K562 (cell line): Measurements from ENCODE around the gene DDX11. TPM values are rescaled to one million over a fixed set of nuclear protein-coding genes. Genes with fewer than 3 reads are reported as not detected.

Experiments used
- ATAC-seq: fragments of 200-7000 bp; cut with Tn5 transposase; 3 replicates; pipeline ENCODE4 v1.9.1; 2020; ENCODE audit warnings: moderate library complexity
- BruUV-seq: library from RNA; stranded (reverse); fragments of 400-500 nt; replicated peaks from 2 replicates; lab custom pipeline; 2021; lab: Mats Ljungman, UMichigan
- CTCF ChIA-PET: fragments of 300-600 bp; formaldehyde crosslinking; extraction: SDS; loops from one replicate; lab custom pipeline; 2021; ENCODE audit warnings: low intra/inter-chr PET ratio; lab: Yijun Ruan, JAX
- POLR2A ChIA-PET: fragments of 300-600, 350-650 bp; sonication (Branson Sonifier 250); formaldehyde crosslinking; extraction: SDS; loops from one replicate; lab custom pipeline; 2021; ENCODE audit warnings: antibody characterized with exemption, inconsistent platforms; lab: Yijun Ruan, JAX
- DNase-seq, 4 experiments: peaks; one replicate each; pipeline versions ENCODE4 v3.0.0 to v3.0.0-alpha.2; 2011 to 2018; ENCODE audit warnings: low spot score in 3 of 4, mixed read lengths in 3 of 4; ENCODE audit errors: extremely low read depth in 1 of 4
- FAIRE-seq: peaks from 2 replicates; lab custom pipeline; 2011; peaks lifted over from hg19 to GRCh38; lab: Jason Lieb, UNC
- H2AFZ ChIP-seq: 2 replicates; pipeline ENCODE4 v1.6.0; 2011; ENCODE audit warnings: low read depth, low read length, control low read depth, inconsistent platforms
- H3K27ac ChIP-seq: fragments of 200-600 bp; 3 replicates; pipeline ENCODE4 v1.8.0; 2011; ENCODE audit warnings: low read depth, mild to moderate bottlenecking, control low read depth, inconsistent platforms, low read length, moderate library complexity, mixed read lengths; ENCODE audit errors: extremely low read depth
- H3K27me3 ChIP-seq, 2 experiments: fragments of 300-600 bp in 1 of 2; 2 replicates in 1 of 2; 3 replicates in 1 of 2; pipeline versions ENCODE4 v1.6.0 to v1.8.0; 2011; ENCODE audit warnings: inconsistent platforms in 2 of 2, low read length in 2 of 2, mild to moderate bottlenecking in 1 of 2, mixed read lengths in 1 of 2, moderate library complexity in 1 of 2; ENCODE audit not compliant: control insufficient read depth in 2 of 2, insufficient read depth in 2 of 2
- H3K36me3 ChIP-seq: fragments of 300-600 bp; 3 replicates; pipeline ENCODE4 v1.8.0; 2011; ENCODE audit warnings: mild to moderate bottlenecking, low read length, inconsistent platforms; ENCODE audit not compliant: control insufficient read depth, insufficient read depth
- H3K4me1 ChIP-seq, 2 experiments: fragments of 200-600 bp in 1 of 2; replicated peaks in 1 of 2; 2 replicates in 1 of 2; 3 replicates in 1 of 2; pipeline versions ENCODE4 v1.5.1 to v1.8.0; 2011; ENCODE audit warnings: inconsistent platforms in 2 of 2, low read length in 2 of 2, mild to moderate bottlenecking in 1 of 2, mixed read lengths in 1 of 2, moderate library complexity in 1 of 2; ENCODE audit not compliant: control insufficient read depth in 2 of 2, insufficient read depth in 2 of 2
- H3K4me2 ChIP-seq: 2 replicates; pipeline ENCODE4 v1.6.1; 2011; ENCODE audit warnings: low read length, control low read depth, inconsistent platforms, mixed read lengths; ENCODE audit not compliant: insufficient read depth
- H3K4me3 ChIP-seq: fragments of 200-600 bp; sonication (generic), shearing (Covaris generic); 2 replicates; pipeline ENCODE4 v1.5.1; 2016; ENCODE audit warnings: control low read depth, inconsistent platforms
- H3K79me2 ChIP-seq: fragments of 200-600 bp; 3 replicates; pipeline ENCODE4 v1.8.0; 2011; ENCODE audit warnings: low read length, inconsistent platforms; ENCODE audit not compliant: control insufficient read depth, insufficient read depth
- H3K9ac ChIP-seq, 2 experiments: 2 replicates each; pipeline versions ENCODE4 v1.6.0 to v1.6.1; 2011; ENCODE audit warnings: low read depth in 2 of 2, low read length in 2 of 2, control low read depth in 1 of 2, inconsistent platforms in 1 of 2, mild to moderate bottlenecking in 1 of 2, mixed read lengths in 1 of 2; ENCODE audit not compliant: insufficient read depth in 1 of 2
- H3K9me1 ChIP-seq: one replicate; pipeline ENCODE4 v1.6.0; 2011; ENCODE audit warnings: inconsistent platforms, mild to moderate bottlenecking, low read length, moderate library complexity; ENCODE audit not compliant: control insufficient read depth, insufficient read depth
- H3K9me3 ChIP-seq: replicated peaks from 2 replicates; pipeline ENCODE4 v1.5.1; 2011; ENCODE audit warnings: low read depth, low read length, inconsistent platforms; ENCODE audit not compliant: control insufficient read depth, insufficient read depth
- H4K20me1 ChIP-seq: replicated peaks from 2 replicates; pipeline ENCODE4 v1.6.1; 2011; ENCODE audit warnings: low read length, inconsistent platforms, mixed read lengths; ENCODE audit not compliant: control insufficient read depth, insufficient read depth
- BMI1 ChIP-seq: fragments of 150-350 bp; IDR thresholded peaks from 2 replicates; pipeline ENCODE4 v1.6.1; 2014; ENCODE audit warnings: low read length
- CREB3L1 ChIP-seq: fragments of 450-650 bp; IDR thresholded peaks from 2 replicates; pipeline ENCODE4 v1.6.1; 2014; ENCODE audit warnings: low read depth, mild to moderate bottlenecking, moderate library complexity, borderline replicate concordance
- KAT7 ChIP-seq: sonication (generic); formaldehyde crosslinking; IDR thresholded peaks from 2 replicates; pipeline ENCODE4 v1.8.0; 2022; ENCODE audit warnings: missing genetic modification reagents, mild to moderate bottlenecking, borderline replicate concordance
- NFRKB ChIP-seq: fragments of 450-650 bp; IDR thresholded peaks from 2 replicates; pipeline ENCODE4 v1.6.1; 2016; ENCODE audit warnings: low read depth
- POLR2AphosphoS5 ChIP-seq: IDR thresholded peaks from 2 replicates; pipeline ENCODE4 v1.6.1; 2011; ENCODE audit warnings: mild to moderate bottlenecking, low read depth, low read length, moderate library complexity; ENCODE audit not compliant: control insufficient read depth, insufficient read depth
- RAD21 ChIP-seq, 2 experiments: fragments of 250-450 bp in 1 of 2; fragments of 450-650 bp in 1 of 2; sonication (Bioruptor Pico) in 1 of 2; formaldehyde crosslinking in 1 of 2; IDR thresholded peaks in 1 of 2; conservative IDR thresholded peaks in 1 of 2; 2 replicates each; pipeline versions ENCODE4 v1.4.0 to v1.8.0; 2020 to 2022; ENCODE audit warnings: mild to moderate bottlenecking in 2 of 2, moderate library complexity in 1 of 2
- SREBF2 ChIP-seq: sonication (generic); formaldehyde crosslinking; IDR thresholded peaks from 2 replicates; pipeline ENCODE4 v1.4.0; 2020; ENCODE audit warnings: mild to moderate bottlenecking, missing genetic modification reagents
- ZBTB33 ChIP-seq: sonication (generic); formaldehyde crosslinking; IDR thresholded peaks from 2 replicates; pipeline ENCODE4 v1.8.1; 2023; ENCODE audit warnings: mild to moderate bottlenecking, missing genetic modification reagents
- WGBS: fragments of 100-300 bp; shearing (Covaris generic); methylation state at CpG from one replicate; pipeline ENCODE4 v1.1.6; 2016; ENCODE audit warnings: low coverage, mixed read lengths; ENCODE audit not compliant: insufficient coverage; ENCODE audit errors: missing lambda C conversion rate; 5-methylcytosine and 5-hydroxymethylcytosine counted together
- in situ Hi-C: fragments of 300-500 bp; cut with MboI; formaldehyde crosslinking; loops from 4 replicates; pipeline ENCODE4 v1.15.0; 2018; ENCODE audit warnings: inconsistent platforms, mixed read lengths
- intact Hi-C: fragments of 100-400 bp; cut with micrococcal nuclease; formaldehyde crosslinking; loops from 2 replicates; pipeline ENCODE4 v1.14.2; 2022
- polyA plus RNA-seq, 8 experiments: library from polyadenylated mRNA; depleted of rRNA in 4 of 8; stranded (reverse) in 5 of 8; unstranded in 3 of 8; fragments of >200 nt; fragmentation: Nextera tagmentation in 2 of 8; fragmentation: Illumina TruSeq in 1 of 8; extraction: Ambion mirVana in 2 of 8; extraction: Trizol in 1 of 8; gene quantifications; 2 replicates each; pipeline versions ENCODE4 v1.2.1 to v1.2.3, GENCODE V29; 2011 to 2014; ENCODE audit warnings: inconsistent platforms in 1 of 8, missing spikeins in 1 of 8
- total RNA-seq, 7 experiments: library from RNA; depleted of rRNA in 6 of 7; stranded (reverse); fragments of >200 nt in 6 of 7; fragmentation: Illumina TruSeq in 2 of 7; extraction: Trizol in 2 of 7; gene quantifications; 2 replicates each; pipeline versions ENCODE4 v1.2.1 to v1.2.3, GENCODE V29; 2011 to 2021; ENCODE audit warnings: low replicate concordance in 1 of 7
- TF ChIP-seq, protein P1 (sequence below): fragments of 250-450 bp; sonication (Bioruptor Pico); IDR thresholded peaks from 2 replicates; pipeline ENCODE4 v1.9.0; 2021; ENCODE audit warnings: mild to moderate bottlenecking, inconsistent platforms

Gene DDX11
- total and polyA plus RNA-seq, 9 of the 15 experiments (the other 6 are each of a cell fraction or from before 2014, with no cell fraction given) = 3.6 to 93.2 (median 42.5) TPM

DNA sequence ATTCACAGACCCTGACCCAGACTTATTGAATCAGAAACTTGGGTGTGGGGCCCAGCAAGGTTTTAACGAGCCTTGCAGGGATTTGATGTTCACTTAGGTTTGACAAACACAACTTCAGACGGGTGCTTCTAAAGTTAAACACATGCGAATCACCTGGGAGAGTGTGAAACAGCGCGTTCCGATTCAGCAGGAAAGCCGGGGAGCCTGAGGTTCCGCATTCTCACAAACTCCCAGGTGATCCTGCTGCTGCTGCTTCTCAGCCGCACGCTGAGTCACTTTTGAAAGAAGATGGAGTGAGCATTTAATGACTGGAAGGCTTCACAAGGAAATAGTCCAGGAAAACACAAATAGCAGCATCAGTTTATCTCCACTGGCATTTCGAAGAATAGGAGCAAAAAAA lies 44.2 kb upstream of the DDX11 start:
- Histone ChIP-seq H3K36me3 (no peaks in the 10 kb centered on the region), H3K27me3 (peaks cover 26 to 54% of the 10 kb centered on the region in 2 experiments), H2AFZ (no peak overlapping the region), H3K9ac (no peak overlapping the region), H3K4me3 (no peak overlapping the region), H4K20me1 (no peaks in the 10 kb centered on the region), H3K79me2 (no peaks in the 10 kb centered on the region), H3K9me1 (no peaks in the 10 kb centered on the region), H3K4me2 (no peak overlapping the region), H3K27ac (no peak overlapping the region), H3K4me1 (no peaks in the 10 kb centered on the region), H3K9me3 (0 out of 2 replicates have a peak, but pooled peaks cover 1% of the 10 kb centered on the region)
- DNase-seq = no peak
- ATAC-seq = no peak
- WGBS = 7% methylated on average over 11 of the region's 11 CpGs
- FAIRE-seq = no peak
- in situ Hi-C loops = no loop called here
- no peak for TF ChIP-seq CREB3L1
- intact Hi-C loops = no loop called here
- CTCF ChIA-PET = no interaction called here
- no TSS peak for BruUV-seq
- POLR2A ChIA-PET = no interaction called here

- H3K9ac ChIP-seq = no peak overlapping the region
- no TSS peak for BruUV-seq
- no peaks in the 10 kb centered on the region for H3K79me2 ChIP-seq
- no peaks in the 10 kb centered on the region for H3K4me1 ChIP-seq
- WGBS = 2% methylated on average over 6 of the region's 6 CpGs
- H3K4me2 ChIP-seq = no peak overlapping the region
- 0 out of 2 replicates have a peak, but pooled peaks cover 1% of the 10 kb centered on the region for H3K9me3 ChIP-seq
- DNase-seq (no peak), ATAC-seq (no peak), FAIRE-seq (no peak)
- POLR2A ChIA-PET = no interaction called here
- H4K20me1 ChIP-seq = no peaks in the 10 kb centered on the region
- no peak overlapping the region for H3K27ac ChIP-seq
- in situ Hi-C loops = no loop called here
- no peak overlapping the region for H2AFZ ChIP-seq
- H3K4me3 ChIP-seq = no peak overlapping the region
- H3K9me1 ChIP-seq = no peaks in the 10 kb centered on the region
- peaks cover 26 to 55% of the 10 kb centered on the region in 2 experiments for H3K27me3 ChIP-seq
- no peaks in the 10 kb centered on the region for H3K36me3 ChIP-seq
- CTCF ChIA-PET = no interaction called here
- intact Hi-C loops = no loop called here
- TF ChIP-seq, protein P1, sequence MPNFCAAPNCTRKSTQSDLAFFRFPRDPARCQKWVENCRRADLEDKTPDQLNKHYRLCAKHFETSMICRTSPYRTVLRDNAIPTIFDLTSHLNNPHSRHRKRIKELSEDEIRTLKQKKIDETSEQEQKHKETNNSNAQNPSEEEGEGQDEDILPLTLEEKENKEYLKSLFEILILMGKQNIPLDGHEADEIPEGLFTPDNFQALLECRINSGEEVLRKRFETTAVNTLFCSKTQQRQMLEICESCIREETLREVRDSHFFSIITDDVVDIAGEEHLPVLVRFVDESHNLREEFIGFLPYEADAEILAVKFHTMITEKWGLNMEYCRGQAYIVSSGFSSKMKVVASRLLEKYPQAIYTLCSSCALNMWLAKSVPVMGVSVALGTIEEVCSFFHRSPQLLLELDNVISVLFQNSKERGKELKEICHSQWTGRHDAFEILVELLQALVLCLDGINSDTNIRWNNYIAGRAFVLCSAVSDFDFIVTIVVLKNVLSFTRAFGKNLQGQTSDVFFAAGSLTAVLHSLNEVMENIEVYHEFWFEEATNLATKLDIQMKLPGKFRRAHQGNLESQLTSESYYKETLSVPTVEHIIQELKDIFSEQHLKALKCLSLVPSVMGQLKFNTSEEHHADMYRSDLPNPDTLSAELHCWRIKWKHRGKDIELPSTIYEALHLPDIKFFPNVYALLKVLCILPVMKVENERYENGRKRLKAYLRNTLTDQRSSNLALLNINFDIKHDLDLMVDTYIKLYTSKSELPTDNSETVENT = no peak
- TF ChIP-seq POLR2AphosphoS5 (no peak), SREBF2 (no peak), NFRKB (no peak), ZBTB33 (CRISPR knock-in tag) (no peak), BMI1 (no peak), RAD21 (CRISPR knock-in tag; conservative IDR thresholded peaks at IDR 0.05 in 1 of 2, IDR thresholded peaks at IDR 0.05 in 1 of 2) (no peak), KAT7 (CRISPR knock-in tag) (no peak)
Observed at GRCh38 chr12:31029916-31030562, 43.6 kb upstream of the DDX11 start.
